Colonic mucosa (tissue), 4 donors: ENCODE results near the gene RFFL. TPM values are rescaled to one million over a fixed set of nuclear protein-coding genes. Genes with fewer than 3 reads are reported as not detected.
A peak's percentile ranks its signal among the peaks of the same experiment; 100 is the strongest.

ENCODE experiments used
- DNase-seq: peaks from one replicate; pipeline ENCODE4 v3.0.0-alpha.2; 2020
- H3K27ac ChIP-seq: fragments of 200-600 bp; one replicate; pipeline ENCODE4 v1.8.0; 2021
- H3K27me3 ChIP-seq: fragments of 200-600 bp; one replicate; pipeline ENCODE4 v1.8.0; 2021
- H3K36me3 ChIP-seq: fragments of 200-600 bp; one replicate; pipeline ENCODE4 v1.8.0; 2021
- H3K4me1 ChIP-seq: fragments of 200-600 bp; one replicate; pipeline ENCODE4 v1.8.0; 2021; ENCODE audit warnings: mild to moderate bottlenecking
- H3K4me3 ChIP-seq: fragments of 200-600 bp; one replicate; pipeline ENCODE4 v1.8.0; 2021
- H3K9ac ChIP-seq, 2 donors: one replicate each; pipeline ENCODE4 v1.7.0; 2013; ENCODE audit warnings: control low read depth in 2 of 2, low read depth in 2 of 2, low read length in 2 of 2
- H3K9me3 ChIP-seq: fragments of 200-600 bp; one replicate; pipeline ENCODE4 v1.8.0; 2021
- CTCF ChIP-seq: fragments of 200-600 bp; IDR thresholded peaks from one replicate; pipeline ENCODE4 v1.8.0; 2022; ENCODE audit warnings: antibody characterized with exemption, mild to moderate bottlenecking
- intact Hi-C: fragments of 100-400 bp; cut with DNase I; formaldehyde crosslinking; loops from one replicate; pipeline ENCODE4 v1.14.1; 2022
- total RNA-seq, 2 donors: library from RNA; stranded (reverse); fragmentation: NEBNext Ultra II Directional in 1 of 2; extraction: Animal tissue kit (Norgen Biotek cat#: 25700) in 1 of 2; gene quantifications; one replicate each; pipeline ENCODE4 v1.2.1, GENCODE V29; 2021
- donor health status: healthy.
- donor health status: DM: no; HTN: no; CAD: no.
- donor health status: DM: no; HTN: no; CAD: no.

The RFFL gene
- total RNA-seq, 2 donors from 2014 or later, result 48.4 to 82.5 TPM

- no peak for DNase-seq
- Histone ChIP-seq H3K9ac (no peak overlapping the region), H3K4me3 (no peak overlapping the region), H3K4me1 (no peaks in the 10 kb centered on the region), H3K36me3 (peaks cover 4% of the 10 kb centered on the region), H3K9me3 (no peaks in the 10 kb centered on the region), H3K27me3 (no peaks in the 10 kb centered on the region), H3K27ac (no peak overlapping the region)
- intact Hi-C loops, result no loop called here
- TF ChIP-seq CTCF, result no peak
These were observed 74.9 kb downstream of the RFFL start for GRCh38 chr17:34988644-34989043.

GRCh38 chr17:34987232-34987631 lies 76.3 kb downstream of the RFFL start:
- no peak overlapping the region for H3K9ac ChIP-seq
- no peak overlapping the region for H3K4me3 ChIP-seq
- intact Hi-C loops, result no loop called here
- H3K4me1 ChIP-seq, result no peaks in the 10 kb centered on the region
- H3K9me3 ChIP-seq, result no peaks in the 10 kb centered on the region
- no peak for TF ChIP-seq CTCF
- H3K27me3 ChIP-seq, result no peaks in the 10 kb centered on the region
- peaks cover 1% of the 10 kb centered on the region for H3K36me3 ChIP-seq
- H3K27ac ChIP-seq, result peak overlapping the region; percentile 6
- DNase-seq, result no peak

DNA sequence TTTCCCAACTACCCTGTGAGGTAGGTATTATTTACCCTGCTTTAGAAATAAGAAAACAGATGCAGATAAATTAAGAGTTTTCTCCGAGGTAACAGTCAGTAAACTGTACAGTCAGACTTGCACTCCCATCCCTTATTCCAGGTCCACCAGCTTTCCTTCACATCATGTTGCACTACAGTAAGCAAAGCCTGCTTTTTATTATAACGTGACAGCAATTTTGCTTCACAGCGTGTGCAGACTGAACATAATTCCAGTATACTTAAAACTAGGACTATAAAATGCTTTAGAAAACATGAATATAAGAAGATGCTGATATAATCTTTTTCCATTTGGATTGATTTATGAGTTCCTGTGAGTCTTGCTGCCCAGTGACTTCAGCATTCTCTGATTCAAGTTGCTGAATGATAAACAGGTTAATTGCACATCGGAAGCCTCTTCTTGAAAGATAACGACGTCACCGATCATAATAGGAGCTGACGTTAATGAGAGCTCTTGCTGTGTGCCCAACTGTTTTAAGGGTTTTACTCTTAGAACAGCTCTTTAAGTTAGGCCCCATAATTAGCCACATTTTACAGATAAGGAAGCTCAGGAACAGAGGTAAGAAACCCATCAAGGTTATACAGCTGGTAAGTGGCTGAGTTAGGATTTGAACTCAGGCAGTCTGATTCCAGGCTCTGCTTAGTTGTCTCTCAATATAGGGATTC lies 81.8 kb downstream of the RFFL start:
- H3K4me3 ChIP-seq, result peak overlapping the region; percentile 92
- H3K36me3 ChIP-seq, result no peaks in the 10 kb centered on the region
- intact Hi-C loops, result no loop called here
- peak overlapping the region; percentile 99 for H3K27ac ChIP-seq
- peak overlapping the region; percentile 89 to 99 for H3K9ac ChIP-seq
- no peaks in the 10 kb centered on the region for H3K4me1 ChIP-seq
- H3K27me3 ChIP-seq, result no peaks in the 10 kb centered on the region
- no peak for TF ChIP-seq CTCF
- H3K9me3 ChIP-seq, result no peaks in the 10 kb centered on the region
- DNase-seq, result no peak

GRCh38 chr17:34980681-34981537 lies 82.6 kb downstream of the RFFL start:
- H3K36me3 ChIP-seq, result no peaks in the 10 kb centered on the region
- no peak for TF ChIP-seq CTCF
- no peaks in the 10 kb centered on the region for H3K27me3 ChIP-seq
- DNase-seq, result peak; percentile 71
- peak overlapping the region; percentile 89 to 99 for H3K9ac ChIP-seq
- intact Hi-C loops, result no loop called here
- peak overlapping the region; percentile 99 for H3K27ac ChIP-seq
- H3K4me1 ChIP-seq, result no peaks in the 10 kb centered on the region
- H3K9me3 ChIP-seq, result no peaks in the 10 kb centered on the region
- peak overlapping the region; percentile 92 for H3K4me3 ChIP-seq

DNA sequence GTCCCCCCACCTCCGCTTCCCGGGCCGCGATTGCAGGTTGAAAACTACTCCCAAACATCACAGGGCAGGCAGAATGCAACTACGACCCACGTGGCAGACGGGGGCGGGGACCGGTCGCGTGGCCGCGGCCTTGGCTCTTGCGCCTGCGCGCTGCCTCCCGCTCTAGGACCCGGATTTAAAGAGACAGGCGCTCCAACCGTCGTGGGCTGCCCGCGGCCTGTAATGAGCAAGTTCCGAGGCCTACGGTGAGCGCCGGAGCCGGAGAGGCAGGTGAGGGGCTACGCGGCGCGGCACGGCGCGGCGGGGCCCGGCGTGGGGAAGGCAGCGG lies 83.2 kb downstream of the RFFL start, which contains the start of gene LIG3:
Gene LIG3, plus strand, starts transcription at position 160 of the 328 bp plus-strand sequence. CDS start 2,494 bp downstream, outside the sequence.
- Histone ChIP-seq H3K9me3 (no peaks in the 10 kb centered on the region), H3K27me3 (no peaks in the 10 kb centered on the region), H3K4me3 (peak within 1 kb of the TSS; percentile 92), H3K36me3 (no peaks in the 10 kb centered on the region), H3K4me1 (no peaks in the 10 kb centered on the region), H3K9ac (peak within 1 kb of the TSS; percentile 89 to 99), H3K27ac (peak within 1 kb of the TSS; percentile 99)
- TF ChIP-seq CTCF, result no peak
- intact Hi-C loops, result no loop called here
- peak; percentile 95 for DNase-seq
